GM23338 (cell line): Measurements from ENCODE around the gene WASF2. TPM values are rescaled to one million over a fixed set of nuclear protein-coding genes. Genes with fewer than 3 reads are reported as not detected.

Experiments
- ATAC-seq: fragments of 200-7000 bp; cut with Tn5 transposase; 3 replicates; pipeline ENCODE4 v1.9.1; 2020
- DNase-seq: peaks from one replicate; pipeline ENCODE4 v3.0.0-alpha.2; 2015; ENCODE audit warnings: low spot score
- H2AFZ ChIP-seq: fragments of 200-600 bp; sonication (generic); 2 replicates; pipeline ENCODE4 v1.8.0; 2016; ENCODE audit warnings: antibody characterized with exemption, mild to moderate bottlenecking, moderate library complexity
- H3F3A ChIP-seq: fragments of 200-600 bp; sonication (generic); replicated peaks from 2 replicates; pipeline ENCODE4 v1.8.0; 2017; ENCODE audit warnings: antibody characterized with exemption, mixed run types, low read depth
- H3K27ac ChIP-seq: fragments of 200-600 bp; sonication (generic); 2 replicates; pipeline ENCODE4 v1.6.1; 2016; ENCODE audit warnings: low read depth
- H3K27me3 ChIP-seq: fragments of 200-600 bp; sonication (generic); 2 replicates; pipeline ENCODE4 v1.8.0; 2016; ENCODE audit warnings: mild to moderate bottlenecking, mixed run types, moderate library complexity; ENCODE audit not compliant: insufficient read depth
- H3K36me3 ChIP-seq: fragments of 200-600 bp; sonication (generic); 2 replicates; pipeline ENCODE4 v1.8.0; 2016; ENCODE audit warnings: mild to moderate bottlenecking; ENCODE audit not compliant: insufficient read depth
- H3K4me1 ChIP-seq: fragments of 200-600 bp; sonication (generic); 2 replicates; pipeline ENCODE4 v1.8.0; 2016; ENCODE audit warnings: mild to moderate bottlenecking, moderate library complexity; ENCODE audit not compliant: insufficient read depth
- H3K4me2 ChIP-seq: fragments of 200-600 bp; sonication (generic); 2 replicates; pipeline ENCODE4 v1.7.1; 2017; ENCODE audit warnings: mixed run types
- H3K4me3 ChIP-seq: fragments of 200-600 bp; sonication (generic); 2 replicates; pipeline ENCODE4 v1.6.1; 2016; ENCODE audit warnings: mixed run types
- H3K79me2 ChIP-seq: fragments of 200-600 bp; sonication (generic); replicated peaks from 2 replicates; pipeline ENCODE4 v1.8.0; 2017; ENCODE audit warnings: mild to moderate bottlenecking; ENCODE audit not compliant: insufficient read depth
- H3K9me2 ChIP-seq: fragments of 200-600 bp; sonication (generic); 2 replicates; pipeline ENCODE4 v1.8.0; 2017; ENCODE audit not compliant: insufficient read depth
- H4K20me1 ChIP-seq: fragments of 200-600 bp; sonication (generic); replicated peaks from 2 replicates; pipeline ENCODE4 v1.8.0; 2017; ENCODE audit warnings: mild to moderate bottlenecking; ENCODE audit not compliant: insufficient read depth
- H3K27ac Mint-ChIP-seq: 2 replicates; pipeline ENCODE4 v1.8.0; 2020; ENCODE audit warnings: inconsistent platforms, mild to moderate bottlenecking, moderate library complexity, mixed read lengths
- H3K27me3 Mint-ChIP-seq: 3 replicates; pipeline ENCODE4 v1.8.0; 2022; ENCODE audit warnings: low read depth, mild to moderate bottlenecking, moderate library complexity, mixed read lengths, inconsistent platforms; ENCODE audit not compliant: insufficient read depth, poor library complexity
- H3K36me3 Mint-ChIP-seq: 3 replicates; pipeline ENCODE4 v1.8.0; 2021; ENCODE audit warnings: low read depth, mild to moderate bottlenecking, inconsistent platforms, moderate library complexity, mixed read lengths
- H3K4me1 Mint-ChIP-seq: 3 replicates; pipeline ENCODE4 v1.8.0; 2020; ENCODE audit warnings: mild to moderate bottlenecking, inconsistent platforms, mixed read lengths
- H3K4me3 Mint-ChIP-seq: 3 replicates; pipeline ENCODE4 v1.8.0; 2021; ENCODE audit warnings: moderate library complexity, mild to moderate bottlenecking, inconsistent platforms, mixed read lengths
- H3K9me3 Mint-ChIP-seq: 3 replicates; pipeline ENCODE4 v1.8.0; 2020; ENCODE audit warnings: moderate library complexity, mild to moderate bottlenecking, inconsistent platforms, mixed read lengths
- ETS1 ChIP-seq: IDR thresholded peaks from 2 replicates; pipeline ENCODE4 v1.6.1; 2016; ENCODE audit warnings: antibody characterized with exemption
- EZH2phosphoT487 ChIP-seq: fragments of 200-600 bp; sonication (generic); IDR thresholded peaks from one replicate; pipeline ENCODE4 v1.8.1; 2018; ENCODE audit warnings: antibody characterized with exemption; ENCODE audit not compliant: unreplicated experiment
- POLR2AphosphoS5 ChIP-seq: IDR thresholded peaks from 2 replicates; pipeline ENCODE4 v1.6.1; 2016; ENCODE audit warnings: antibody characterized with exemption, low read depth
- REST ChIP-seq: IDR thresholded peaks from one replicate; pipeline ENCODE4 v1.6.1; 2018; ENCODE audit warnings: antibody characterized with exemption; ENCODE audit not compliant: unreplicated experiment
- ZNF114 ChIP-seq: fragments of 250-450 bp; sonication (Bioruptor Pico); IDR thresholded peaks from 2 replicates; pipeline ENCODE4 v1.5.0; 2020; ENCODE audit warnings: mild to moderate bottlenecking, moderate library complexity
- ZNF331 ChIP-seq: fragments of 250-450 bp; sonication (Bioruptor Pico); IDR thresholded peaks from 2 replicates; pipeline ENCODE4 v1.5.0; 2020; ENCODE audit warnings: low read depth, mild to moderate bottlenecking, moderate library complexity
- polyA plus RNA-seq: library from polyadenylated mRNA; unstranded; fragments of >200 nt; fragmentation: Nextera tagmentation; extraction: Ambion mirVana; gene quantifications from 2 replicates; pipeline ENCODE4 v1.2.1, GENCODE V29; 2016
- total RNA-seq: library from RNA; depleted of rRNA; stranded (reverse); fragments of >200 nt; shearing (Covaris generic); gene quantifications from 2 replicates; pipeline ENCODE4 v1.2.3, GENCODE V29; 2014
- TF ChIP-seq, protein P1 (sequence below), 2 experiments: fragments of 200-600 bp in 1 of 2; sonication (generic) in 1 of 2; conservative IDR thresholded peaks; 2 replicates each; pipeline versions ENCODE4 v1.5.1 to v1.6.1; 2016 to 2017; ENCODE audit warnings: antibody characterized with exemption in 2 of 2, low read depth in 2 of 2, mild to moderate bottlenecking in 2 of 2, moderate library complexity in 1 of 2

Gene WASF2
- total and polyA plus RNA-seq, 2 experiments from 2014 or later = 40.9 to 95.6 TPM

DNA sequence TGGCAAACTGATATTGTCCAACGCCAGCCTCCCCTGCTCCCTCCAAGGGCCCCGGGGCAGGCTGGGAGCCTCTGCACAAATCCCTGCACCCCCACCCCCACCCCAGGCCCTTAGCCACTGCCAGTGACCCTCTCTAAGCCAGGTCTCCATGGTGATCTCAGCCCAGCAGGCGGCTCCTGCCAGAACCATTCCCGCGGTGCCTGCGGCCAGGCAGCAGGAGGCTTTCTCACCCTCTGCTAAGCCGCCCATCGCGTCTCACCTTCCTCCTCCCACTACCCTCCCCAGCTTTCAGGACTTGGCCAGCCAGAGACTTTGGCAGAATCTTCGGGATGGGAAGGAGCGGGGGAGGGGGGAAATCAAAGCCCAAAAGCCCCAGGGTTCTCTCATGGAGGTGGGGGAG, 46.8 kb upstream of the WASF2 start:
- no peaks in the 10 kb centered on the region for H3K36me3 ChIP-seq
- H3K4me1 Mint-ChIP-seq = peaks cover 74% of the 10 kb centered on the region
- H4K20me1 ChIP-seq = no peaks in the 10 kb centered on the region
- no peaks in the 10 kb centered on the region for H3K27me3 ChIP-seq
- H3K4me1 ChIP-seq = peaks cover 47% of the 10 kb centered on the region
- H3K27ac ChIP-seq = no peak overlapping the region
- H3K27me3 Mint-ChIP-seq = peaks cover 30% of the 10 kb centered on the region
- no peak overlapping the region for H3K4me3 ChIP-seq
- H3K4me2 ChIP-seq = peak overlapping the region; percentile 60
- no peaks in the 10 kb centered on the region for H3K9me2 ChIP-seq
- DNase-seq (peak; percentile 76), ATAC-seq (peak; percentile 81)
- H3K27ac Mint-ChIP-seq = 0 out of 2 replicates have a peak overlapping the region, but pooled peaks have one; percentile 10
- peaks cover 12% of the 10 kb centered on the region for H3K36me3 Mint-ChIP-seq
- H3K4me3 Mint-ChIP-seq = peak overlapping the region; percentile 26; the same call in 1 of the 3 replicates
- 0 out of 2 replicates have a peak, but pooled peaks cover 12% of the 10 kb centered on the region for H3F3A ChIP-seq
- TF ChIP-seq ZNF331 (CRISPR knock-in tag) = no peak
- TF ChIP-seq, protein P1, sequence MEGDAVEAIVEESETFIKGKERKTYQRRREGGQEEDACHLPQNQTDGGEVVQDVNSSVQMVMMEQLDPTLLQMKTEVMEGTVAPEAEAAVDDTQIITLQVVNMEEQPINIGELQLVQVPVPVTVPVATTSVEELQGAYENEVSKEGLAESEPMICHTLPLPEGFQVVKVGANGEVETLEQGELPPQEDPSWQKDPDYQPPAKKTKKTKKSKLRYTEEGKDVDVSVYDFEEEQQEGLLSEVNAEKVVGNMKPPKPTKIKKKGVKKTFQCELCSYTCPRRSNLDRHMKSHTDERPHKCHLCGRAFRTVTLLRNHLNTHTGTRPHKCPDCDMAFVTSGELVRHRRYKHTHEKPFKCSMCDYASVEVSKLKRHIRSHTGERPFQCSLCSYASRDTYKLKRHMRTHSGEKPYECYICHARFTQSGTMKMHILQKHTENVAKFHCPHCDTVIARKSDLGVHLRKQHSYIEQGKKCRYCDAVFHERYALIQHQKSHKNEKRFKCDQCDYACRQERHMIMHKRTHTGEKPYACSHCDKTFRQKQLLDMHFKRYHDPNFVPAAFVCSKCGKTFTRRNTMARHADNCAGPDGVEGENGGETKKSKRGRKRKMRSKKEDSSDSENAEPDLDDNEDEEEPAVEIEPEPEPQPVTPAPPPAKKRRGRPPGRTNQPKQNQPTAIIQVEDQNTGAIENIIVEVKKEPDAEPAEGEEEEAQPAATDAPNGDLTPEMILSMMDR (conservative IDR thresholded peaks at IDR 0.05; ENCODE audit: low read depth in 2 of 2) = no peak
- H3K9me3 Mint-ChIP-seq = no peaks in the 10 kb centered on the region; the same call in 2 of the 3 replicates
- no peaks in the 10 kb centered on the region for H3K79me2 ChIP-seq
- H2AFZ ChIP-seq = no peak overlapping the region

DNA sequence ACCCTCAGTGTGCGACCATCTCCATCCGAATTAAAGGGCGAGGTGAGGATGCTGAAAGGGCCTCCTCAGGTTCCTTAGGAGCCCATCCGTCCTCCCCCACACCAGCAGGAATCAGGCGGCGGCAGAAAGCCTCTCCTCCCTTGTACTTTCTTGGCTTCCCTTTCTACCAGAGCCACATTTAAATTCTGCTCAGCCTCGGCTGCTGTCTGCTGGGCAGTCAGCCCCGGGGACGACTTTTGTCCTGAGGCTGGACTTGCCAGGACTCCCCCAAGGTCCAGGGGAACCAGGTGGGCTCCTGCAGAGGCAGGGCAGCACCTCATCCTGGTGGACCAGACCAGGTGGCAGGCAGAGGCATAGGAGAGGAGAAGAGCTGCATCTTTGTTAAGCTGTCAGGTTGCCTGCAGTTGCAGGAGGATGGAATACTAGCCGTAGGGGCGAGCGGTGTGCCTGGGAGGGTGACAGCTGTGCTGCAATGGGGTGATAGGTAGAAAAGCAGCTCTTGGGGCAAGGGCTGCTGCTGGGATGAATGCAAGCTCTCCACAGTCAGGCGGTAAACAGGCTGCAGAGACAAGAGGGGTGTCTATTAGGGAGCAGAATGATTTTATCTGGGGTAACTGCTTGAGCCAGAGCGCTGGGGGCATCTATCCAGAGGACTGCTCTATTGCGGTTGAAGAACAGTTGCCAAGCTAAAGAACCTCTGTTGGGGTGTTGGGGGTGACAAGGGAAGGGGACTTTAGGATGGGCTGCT, 46.2 kb upstream of the WASF2 start:
- Mint-ChIP-seq H3K9me3 (no peaks in the 10 kb centered on the region; the same call in 2 of the 3 replicates), H3K36me3 (peaks cover 12% of the 10 kb centered on the region), H3K4me1 (peaks cover 72% of the 10 kb centered on the region), H3K27ac (0 out of 2 replicates have a peak overlapping the region, but pooled peaks have one; percentile 10), H3K4me3 (peak overlapping the region; percentile 14; the same call in 1 of the 3 replicates), H3K27me3 (peaks cover 30% of the 10 kb centered on the region)
- ATAC-seq (peak; percentile 4; the same call in 2 of the 3 replicates), DNase-seq (no peak)
- no peaks in the 10 kb centered on the region for H4K20me1 ChIP-seq
- no peak overlapping the region for H3K27ac ChIP-seq
- no peaks in the 10 kb centered on the region for H3K9me2 ChIP-seq
- H3K4me1 ChIP-seq = peaks cover 44% of the 10 kb centered on the region
- H3K27me3 ChIP-seq = no peaks in the 10 kb centered on the region
- H3K4me3 ChIP-seq = no peak overlapping the region
- H3K4me2 ChIP-seq = peak overlapping the region; percentile 60
- H3K36me3 ChIP-seq = no peaks in the 10 kb centered on the region
- 0 out of 2 replicates have a peak, but pooled peaks cover 12% of the 10 kb centered on the region for H3F3A ChIP-seq
- H2AFZ ChIP-seq = no peak overlapping the region
- no peaks in the 10 kb centered on the region for H3K79me2 ChIP-seq
- TF ChIP-seq REST (no peak), POLR2AphosphoS5 (no peak), EZH2phosphoT487 (no peak), ZNF114 (CRISPR knock-in tag) (no peak), ETS1 (no peak), ZNF331 (CRISPR knock-in tag) (no peak)
- TF ChIP-seq, protein P1 (conservative IDR thresholded peaks at IDR 0.05; ENCODE audit: low read depth in 2 of 2) = no peak
